SK-N-SH treated with all-trans-retinoic acid at 6 μM for 48 hours (cell line): ENCODE results near the gene METTL25.

Experiments used
- ATAC-seq: fragments of 200-7000 bp; cut with Tn5 transposase; 3 replicates; pipeline ENCODE4 v1.9.1; 2020; ENCODE audit warnings: mild to moderate bottlenecking, moderate library complexity
- ARNTL ChIP-seq: fragments of 450-650 bp; formaldehyde crosslinking; IDR thresholded peaks from 2 replicates; pipeline ENCODE4 v1.5.0; 2020; ENCODE audit warnings: low read depth, mild to moderate bottlenecking, moderate library complexity, borderline replicate concordance
- CREB5 ChIP-seq: fragments of 250-450 bp; sonication (Bioruptor Pico); IDR thresholded peaks from 2 replicates; pipeline ENCODE4 v1.5.1; 2020; ENCODE audit warnings: low read depth, mild to moderate bottlenecking, moderate library complexity
- CSDC2 ChIP-seq: fragments of 250-450 bp; sonication (Bioruptor Pico); IDR thresholded peaks from 2 replicates; pipeline ENCODE4 v1.5.0; 2020; ENCODE audit warnings: mild to moderate bottlenecking, moderate library complexity
- CSRNP3 ChIP-seq: fragments of 250-450 bp; sonication (Bioruptor Pico); IDR thresholded peaks from 2 replicates; pipeline ENCODE4 v1.5.1; 2021; ENCODE audit warnings: mild to moderate bottlenecking, moderate library complexity
- ESRRG ChIP-seq: fragments of 250-450 bp; sonication (Bioruptor Pico); IDR thresholded peaks from 2 replicates; pipeline ENCODE4 v1.6.1; 2021; ENCODE audit warnings: mild to moderate bottlenecking
- GLIS3 ChIP-seq: fragments of 250-450 bp; sonication (Bioruptor Pico); IDR thresholded peaks from 2 replicates; pipeline ENCODE4 v1.5.0; 2020; ENCODE audit warnings: mild to moderate bottlenecking, moderate library complexity
- ISL1 ChIP-seq: fragments of 250-450 bp; sonication (Bioruptor Pico); IDR thresholded peaks from 2 replicates; pipeline ENCODE4 v2.1.2; 2022; ENCODE audit warnings: mild to moderate bottlenecking, moderate library complexity
- OSR1 ChIP-seq: fragments of 250-450 bp; sonication (Bioruptor Pico); IDR thresholded peaks from 2 replicates; pipeline ENCODE4 v1.8.0; 2022; ENCODE audit warnings: moderate library complexity, mild to moderate bottlenecking, inconsistent platforms
- PATZ1 ChIP-seq: fragments of 250-450 bp; sonication (Bioruptor Pico); IDR thresholded peaks from 2 replicates; pipeline ENCODE4 v1.8.0; 2020; ENCODE audit warnings: mild to moderate bottlenecking, moderate library complexity, borderline replicate concordance
- POU6F1 ChIP-seq: fragments of 250-450 bp; sonication (Bioruptor Pico); IDR thresholded peaks from 2 replicates; pipeline ENCODE4 v1.8.0; 2021; ENCODE audit warnings: low read depth, mild to moderate bottlenecking, moderate library complexity, borderline replicate concordance
- PPARA ChIP-seq: fragments of 250-450 bp; sonication (Bioruptor Pico); IDR thresholded peaks from 2 replicates; pipeline ENCODE4 v1.5.0; 2020; ENCODE audit warnings: mild to moderate bottlenecking, borderline replicate concordance
- TCF4 ChIP-seq: fragments of 250-450 bp; sonication (Bioruptor Pico); IDR thresholded peaks from 2 replicates; pipeline ENCODE4 v1.8.0; 2021; ENCODE audit warnings: mild to moderate bottlenecking, moderate library complexity, borderline replicate concordance
- TOX ChIP-seq: fragments of 250-450 bp; sonication (Bioruptor Pico); IDR thresholded peaks from 2 replicates; pipeline ENCODE4 v1.8.0; 2021; ENCODE audit warnings: mild to moderate bottlenecking, moderate library complexity, borderline replicate concordance
- TSHZ2 ChIP-seq: fragments of 250-450 bp; sonication (Bioruptor Pico); IDR thresholded peaks from 2 replicates; pipeline ENCODE4 v1.5.0; 2020; ENCODE audit warnings: mild to moderate bottlenecking, moderate library complexity
- ZC3H10 ChIP-seq: fragments of 250-450 bp; sonication (Bioruptor Pico); IDR thresholded peaks from 2 replicates; pipeline ENCODE4 v1.5.1; 2021; ENCODE audit warnings: mild to moderate bottlenecking, moderate library complexity
- ZNF565 ChIP-seq: fragments of 450-650 bp; formaldehyde crosslinking; conservative IDR thresholded peaks from 2 replicates; pipeline ENCODE4 v1.5.0; 2020; ENCODE audit warnings: low read depth, mild to moderate bottlenecking, moderate library complexity
- ZNF70 ChIP-seq: fragments of 450-650 bp; formaldehyde crosslinking; IDR thresholded peaks from 2 replicates; pipeline ENCODE4 v1.5.0; 2020; ENCODE audit warnings: mild to moderate bottlenecking, moderate library complexity

The METTL25 gene

GRCh38 chr12:82383930-82384552, 25.7 kb downstream of the METTL25 start:
- peak; percentile 89 for ATAC-seq
- TF ChIP-seq ZNF565 (CRISPR knock-in tag) (no peak), ESRRG (CRISPR knock-in tag) (no peak), CSRNP3 (CRISPR knock-in tag) (no peak), PPARA (CRISPR knock-in tag) (no peak), GLIS3 (CRISPR knock-in tag) (no peak), OSR1 (CRISPR knock-in tag) (no peak), PATZ1 (CRISPR knock-in tag) (no peak), CREB5 (CRISPR knock-in tag) (no peak), ZNF70 (CRISPR knock-in tag) (no peak)

- TF ChIP-seq TSHZ2 (CRISPR knock-in tag) (no peak), TOX (CRISPR knock-in tag) (no peak), POU6F1 (no peak), ARNTL (CRISPR knock-in tag) (no peak), TCF4 (CRISPR knock-in tag) (no peak), CSRNP3 (CRISPR knock-in tag) (no peak), GLIS3 (CRISPR knock-in tag) (no peak), ISL1 (CRISPR knock-in tag) (no peak), ESRRG (CRISPR knock-in tag) (no peak), CSDC2 (CRISPR knock-in tag) (no peak), ZC3H10 (no peak)
- no peak for ATAC-seq
Measured at GRCh38 chr12:82398879-82399278, 40.5 kb downstream of the METTL25 start.

GRCh38 chr12:82400819-82401218, 42.5 kb downstream of the METTL25 start:
- no peak for ATAC-seq

More at GRCh38 chr12:82400819-82401218, 42.5 kb downstream of the METTL25 start:
- TF ChIP-seq ESRRG (CRISPR knock-in tag) = no peak
- TF ChIP-seq CSDC2 (CRISPR knock-in tag) = no peak
